ENCODE data around the gene UGP2. TPM values are rescaled to one million over a fixed set of nuclear protein-coding genes. Genes with fewer than 3 reads are reported as not detected.
A peak's percentile ranks its signal among the peaks of the same experiment; 100 is the strongest.
"Not testable (repeated sequence)": the region's sequence is repeated elsewhere in the genome, so short reads cannot be mapped to it uniquely, and the experiment has no call there.

The UGP2 gene
- total RNA-seq, 1 experiment from 2014 or later, result 73.1 TPM

- no peak for DNase-seq (ENCODE audit: low spot score)
These were observed 1.5 kb upstream of the UGP2 start for GRCh38 chr2:63840081-63840784.

- DNase-seq (ENCODE audit: low spot score), result peak; percentile 93
These were observed 877 bp upstream of the UGP2 start for GRCh38 chr2:63840785-63841253.

GRCh38 chr2:63842149-63843061, 709 bp downstream of the UGP2 start:
- peak; percentile 8 for DNase-seq (ENCODE audit: low spot score)

GRCh38 chr2:63843093-63843492, 1.4 kb downstream of the UGP2 start:
- DNase-seq (ENCODE audit: low spot score), result no peak

GRCh38 chr2:63843791-63844190, 2.1 kb downstream of the UGP2 start:
- no peak for DNase-seq (ENCODE audit: low spot score)

GRCh38 chr2:63844616-63845015, 2.9 kb downstream of the UGP2 start:
- DNase-seq (ENCODE audit: low spot score), result no peak

GRCh38 chr2:63845866-63846265, 4.2 kb downstream of the UGP2 start:
- DNase-seq (ENCODE audit: low spot score), result no peak

GRCh38 chr2:63846487-63846886, 4.8 kb downstream of the UGP2 start:
- no peak for DNase-seq (ENCODE audit: low spot score)

GRCh38 chr2:63847571-63847970, 5.9 kb downstream of the UGP2 start:
- DNase-seq (ENCODE audit: low spot score), result not testable (repeated sequence)

GRCh38 chr2:63849381-63850203, 7.9 kb downstream of the UGP2 start:
- DNase-seq (ENCODE audit: low spot score), result no peak

- no peak for DNase-seq (ENCODE audit: low spot score)
These were observed 8.5 kb downstream of the UGP2 start for GRCh38 chr2:63850204-63850571.

- no peak for DNase-seq (ENCODE audit: low spot score)
These were observed 9.0 kb downstream of the UGP2 start for GRCh38 chr2:63850649-63851048.

- no peak for DNase-seq (ENCODE audit: low spot score)
These were observed 10.1 kb downstream of the UGP2 start for GRCh38 chr2:63851691-63852311.

- no peak for DNase-seq (ENCODE audit: low spot score)
These were observed 12.0 kb downstream of the UGP2 start for GRCh38 chr2:63853527-63854310.

- DNase-seq (ENCODE audit: low spot score), result no peak
These were observed 14.0 kb downstream of the UGP2 start for GRCh38 chr2:63855418-63856302.

- DNase-seq (ENCODE audit: low spot score), result no peak
These were observed 14.6 kb downstream of the UGP2 start for GRCh38 chr2:63856303-63856603.

- DNase-seq (ENCODE audit: low spot score), result no peak
These were observed 16.6 kb downstream of the UGP2 start for GRCh38 chr2:63858291-63858690.

GRCh38 chr2:63861220-63861822, 19.6 kb downstream of the UGP2 start:
- peak; percentile 54 for DNase-seq (ENCODE audit: low spot score)

- peak; percentile 71 for DNase-seq (ENCODE audit: low spot score)
These were observed 21.1 kb downstream of the UGP2 start for GRCh38 chr2:63862806-63863205.

GRCh38 chr2:63863707-63864106, 22.0 kb downstream of the UGP2 start:
- DNase-seq (ENCODE audit: low spot score), result no peak

Measured in A172 (cell line).